Gastrocnemius medialis (tissue), 4 donors: Measurements from ENCODE around the gene RBFOX1. TPM values are rescaled to one million over a fixed set of nuclear protein-coding genes. Genes with fewer than 3 reads are reported as not detected.
A peak's percentile ranks its signal among the peaks of the same experiment; 100 is the strongest.

ENCODE experiments used
- ATAC-seq, 2 donors: fragments of 150-250 bp; one replicate each; pipeline ENCODE4 v1.9.1; 2016
- DNase-seq, 2 donors: peaks; one replicate each; pipeline ENCODE4 v3.0.0-alpha.2; 2019
- H3K27ac ChIP-seq, 4 donors: fragments of 200-600 bp; sonication (generic); 1 replicate in 1 of 4; 2 replicates in 3 of 4; pipeline ENCODE4 v1.5.1; 2016 to 2018; ENCODE audit warnings: mild to moderate bottlenecking in 2 of 4, moderate library complexity in 1 of 4
- H3K27me3 ChIP-seq, 3 donors: fragments of 200-600 bp; sonication (generic) in 2 of 3; 1 replicate in 1 of 3; 2 replicates in 2 of 3; pipeline versions ENCODE4 v1.5.1 to v1.6.0; 2016 to 2019; ENCODE audit warnings: mild to moderate bottlenecking in 1 of 3, moderate library complexity in 1 of 3
- H3K36me3 ChIP-seq, 2 donors: fragments of 200-600 bp; sonication (generic) in 1 of 2; one replicate each; pipeline ENCODE4 v1.5.1; 2017 to 2018
- H3K4me1 ChIP-seq, 2 donors: fragments of 200-600 bp; sonication (generic) in 1 of 2; one replicate each; pipeline ENCODE4 v1.5.1; 2016 to 2017; ENCODE audit warnings: mild to moderate bottlenecking in 2 of 2
- H3K4me3 ChIP-seq, 4 donors: fragments of 200-600 bp; sonication (generic) in 3 of 4; 1 replicate in 1 of 4; 2 replicates in 3 of 4; pipeline ENCODE4 v1.5.1; 2016 to 2019; ENCODE audit warnings: mild to moderate bottlenecking in 2 of 4
- H3K9me3 ChIP-seq, 3 donors: fragments of 200-600 bp; sonication (generic) in 2 of 3; 1 replicate in 1 of 3; 2 replicates in 2 of 3; pipeline ENCODE4 v1.5.1; 2016 to 2019
- POLR2A ChIP-seq, 2 donors: fragments of 450-650 bp; IDR thresholded peaks; one replicate each; pipeline ENCODE4 v1.6.1; 2017; ENCODE audit warnings: antibody characterized with exemption in 2 of 2, mild to moderate bottlenecking in 2 of 2, moderate library complexity in 2 of 2
- in situ Hi-C, 4 donors: fragments of 200-750 bp; cut with MboI; loops; one replicate each; pipeline versions ENCODE4 v1.15.0 to v1.8.0; 2017; ENCODE audit warnings: low sequenced_read_pairs in 4 of 4
- intact Hi-C: fragments of 100-400 bp; cut with DNase I; formaldehyde crosslinking; loops from one replicate; pipeline ENCODE4 v1.15.1; 2023; ENCODE audit warnings: low total_unique reads
- total RNA-seq, 4 donors: library from RNA; depleted of rRNA; stranded (reverse); fragments of >200 nt; gene quantifications; one replicate each; pipeline versions ENCODE4 v1.1.0 to v1.2.3, GENCODE V29; 2016
- TF ChIP-seq, protein P1 (sequence below), 5 experiments: fragments of 450-650 bp in 3 of 5; fragments of 200-600 bp in 2 of 5; sonication (generic) in 2 of 5; IDR thresholded peaks in 4 of 5; conservative IDR thresholded peaks in 1 of 5; 1 replicate in 4 of 5; 2 replicates in 1 of 5; pipeline ENCODE4 v1.5.1; 2016 to 2019; ENCODE audit warnings: antibody characterized with exemption in 5 of 5, mild to moderate bottlenecking in 3 of 5, moderate library complexity in 3 of 5

RBFOX1 gene
- total RNA-seq, 4 donors from 2014 or later, result 42.5 to 98.8 (median 58.6) TPM

- no peak for TF ChIP-seq POLR2A (IDR thresholded peaks at IDR 0.05)
- TF ChIP-seq, protein P1, sequence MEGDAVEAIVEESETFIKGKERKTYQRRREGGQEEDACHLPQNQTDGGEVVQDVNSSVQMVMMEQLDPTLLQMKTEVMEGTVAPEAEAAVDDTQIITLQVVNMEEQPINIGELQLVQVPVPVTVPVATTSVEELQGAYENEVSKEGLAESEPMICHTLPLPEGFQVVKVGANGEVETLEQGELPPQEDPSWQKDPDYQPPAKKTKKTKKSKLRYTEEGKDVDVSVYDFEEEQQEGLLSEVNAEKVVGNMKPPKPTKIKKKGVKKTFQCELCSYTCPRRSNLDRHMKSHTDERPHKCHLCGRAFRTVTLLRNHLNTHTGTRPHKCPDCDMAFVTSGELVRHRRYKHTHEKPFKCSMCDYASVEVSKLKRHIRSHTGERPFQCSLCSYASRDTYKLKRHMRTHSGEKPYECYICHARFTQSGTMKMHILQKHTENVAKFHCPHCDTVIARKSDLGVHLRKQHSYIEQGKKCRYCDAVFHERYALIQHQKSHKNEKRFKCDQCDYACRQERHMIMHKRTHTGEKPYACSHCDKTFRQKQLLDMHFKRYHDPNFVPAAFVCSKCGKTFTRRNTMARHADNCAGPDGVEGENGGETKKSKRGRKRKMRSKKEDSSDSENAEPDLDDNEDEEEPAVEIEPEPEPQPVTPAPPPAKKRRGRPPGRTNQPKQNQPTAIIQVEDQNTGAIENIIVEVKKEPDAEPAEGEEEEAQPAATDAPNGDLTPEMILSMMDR (IDR thresholded peaks at IDR 0.05 in 4 of 5, conservative IDR thresholded peaks at IDR 0.05 in 1 of 5), result no peak
- ATAC-seq (no peak), DNase-seq (no peak)
- Histone ChIP-seq H3K27ac (peak overlapping the region; percentile 44 to 92 (median 76)), H3K4me1 (peaks cover 61 to 72% of the 10 kb centered on the region in 2 donors), H3K36me3 (no peaks in the 10 kb centered on the region), H3K9me3 (no peaks in the 10 kb centered on the region), H3K4me3 (no peak overlapping the region), H3K27me3 (no peaks in the 10 kb centered on the region)
- in situ Hi-C loops (no loop called here), intact Hi-C loops (no loop called here)
Observed at GRCh38 chr16:7361416-7362129, 28.9 kb downstream of the RBFOX1 start.

- Histone ChIP-seq H3K27me3 (no peaks in the 10 kb centered on the region), H3K9me3 (no peaks in the 10 kb centered on the region), H3K4me3 (no peak overlapping the region), H3K4me1 (peaks cover 68 to 73% of the 10 kb centered on the region in 2 donors), H3K36me3 (no peaks in the 10 kb centered on the region), H3K27ac (peak overlapping the region; percentile 76 to 92 (median 82))
- in situ Hi-C loops, result no loop called here
- ATAC-seq (no peak), DNase-seq (no peak)
- intact Hi-C loops, result no loop called here
- no peak for TF ChIP-seq POLR2A (IDR thresholded peaks at IDR 0.05)
- TF ChIP-seq, protein P1 (IDR thresholded peaks at IDR 0.05 in 4 of 5, conservative IDR thresholded peaks at IDR 0.05 in 1 of 5), result no peak
Observed at GRCh38 chr16:7362231-7362630, 29.6 kb downstream of the RBFOX1 start.

GRCh38 chr16:7363422-7364417, 31.1 kb downstream of the RBFOX1 start:
- TF ChIP-seq, protein P1 (IDR thresholded peaks at IDR 0.05 in 4 of 5, conservative IDR thresholded peaks at IDR 0.05 in 1 of 5), result no peak
- TF ChIP-seq POLR2A (IDR thresholded peaks at IDR 0.05), result no peak
- ATAC-seq (peak; percentile 66 to 78), DNase-seq (peak; percentile 44 to 82)
- Histone ChIP-seq H3K27ac (peak overlapping the region; percentile 76 to 92 (median 82)), H3K9me3 (no peaks in the 10 kb centered on the region), H3K36me3 (no peaks in the 10 kb centered on the region), H3K27me3 (no peaks in the 10 kb centered on the region), H3K4me3 (peak overlapping the region; percentile 5 to 42 (median 20)), H3K4me1 (peaks cover 68 to 81% of the 10 kb centered on the region in 2 donors)
- intact Hi-C loops (no loop called here), in situ Hi-C loops (no loop called here)

GRCh38 chr16:7366041-7366440, 33.4 kb downstream of the RBFOX1 start:
- Histone ChIP-seq H3K9me3 (no peaks in the 10 kb centered on the region), H3K4me1 (peaks cover 56 to 80% of the 10 kb centered on the region in 2 donors), H3K36me3 (no peaks in the 10 kb centered on the region), H3K4me3 (no peak overlapping the region), H3K27me3 (no peaks in the 10 kb centered on the region), H3K27ac (peak overlapping the region; percentile 76 to 92 (median 82))
- peak; percentile 47 to 68 for DNase-seq
- in situ Hi-C loops, result no loop called here
- no peak for TF ChIP-seq POLR2A (IDR thresholded peaks at IDR 0.05)
- TF ChIP-seq, protein P1 (IDR thresholded peaks at IDR 0.05 in 4 of 5, conservative IDR thresholded peaks at IDR 0.05 in 1 of 5), result no peak
- intact Hi-C loops, result no loop called here
- peak; percentile 63 to 77 for ATAC-seq
